IPS DF 6.9 (cell line): ENCODE measurements around the gene FSTL3.

ENCODE experiments used
- DNase-seq: peaks from one replicate; pipeline ENCODE4 v3.0.0-alpha.2; 2013; ENCODE audit warnings: low read depth, low spot score
- H3K27ac ChIP-seq: one replicate; pipeline ENCODE4 v1.5.1; 2013; ENCODE audit warnings: low read length, control low read depth
- H3K27me3 ChIP-seq: 2 replicates; pipeline ENCODE4 v1.6.1; 2013; ENCODE audit warnings: mild to moderate bottlenecking, low read length; ENCODE audit not compliant: control insufficient read depth, insufficient read depth
- H3K36me3 ChIP-seq: 2 replicates; pipeline ENCODE4 v1.6.1; 2013; ENCODE audit warnings: low read length; ENCODE audit not compliant: control insufficient read depth, insufficient read depth
- H3K4me1 ChIP-seq: 2 replicates; pipeline ENCODE4 v1.6.1; 2013; ENCODE audit warnings: low read length; ENCODE audit not compliant: control insufficient read depth, insufficient read depth
- H3K4me3 ChIP-seq: 2 replicates; pipeline ENCODE4 v1.5.1; 2013; ENCODE audit warnings: mild to moderate bottlenecking, low read length
- H3K9me3 ChIP-seq: 2 replicates; pipeline ENCODE4 v1.6.1; 2013; ENCODE audit warnings: low read length, inconsistent platforms; ENCODE audit not compliant: control insufficient read depth, insufficient read depth
- WGBS: extraction: QIAGEN DNeasy Blood & Tissue Kit; methylation state at CpG from one replicate; pipeline ENCODE4 v1.1.7; 2013; ENCODE audit warnings: mixed read lengths, missing lambda C conversion rate; ENCODE audit not compliant: insufficient read length, insufficient coverage; 5-methylcytosine and 5-hydroxymethylcytosine counted together

The FSTL3 gene

DNA sequence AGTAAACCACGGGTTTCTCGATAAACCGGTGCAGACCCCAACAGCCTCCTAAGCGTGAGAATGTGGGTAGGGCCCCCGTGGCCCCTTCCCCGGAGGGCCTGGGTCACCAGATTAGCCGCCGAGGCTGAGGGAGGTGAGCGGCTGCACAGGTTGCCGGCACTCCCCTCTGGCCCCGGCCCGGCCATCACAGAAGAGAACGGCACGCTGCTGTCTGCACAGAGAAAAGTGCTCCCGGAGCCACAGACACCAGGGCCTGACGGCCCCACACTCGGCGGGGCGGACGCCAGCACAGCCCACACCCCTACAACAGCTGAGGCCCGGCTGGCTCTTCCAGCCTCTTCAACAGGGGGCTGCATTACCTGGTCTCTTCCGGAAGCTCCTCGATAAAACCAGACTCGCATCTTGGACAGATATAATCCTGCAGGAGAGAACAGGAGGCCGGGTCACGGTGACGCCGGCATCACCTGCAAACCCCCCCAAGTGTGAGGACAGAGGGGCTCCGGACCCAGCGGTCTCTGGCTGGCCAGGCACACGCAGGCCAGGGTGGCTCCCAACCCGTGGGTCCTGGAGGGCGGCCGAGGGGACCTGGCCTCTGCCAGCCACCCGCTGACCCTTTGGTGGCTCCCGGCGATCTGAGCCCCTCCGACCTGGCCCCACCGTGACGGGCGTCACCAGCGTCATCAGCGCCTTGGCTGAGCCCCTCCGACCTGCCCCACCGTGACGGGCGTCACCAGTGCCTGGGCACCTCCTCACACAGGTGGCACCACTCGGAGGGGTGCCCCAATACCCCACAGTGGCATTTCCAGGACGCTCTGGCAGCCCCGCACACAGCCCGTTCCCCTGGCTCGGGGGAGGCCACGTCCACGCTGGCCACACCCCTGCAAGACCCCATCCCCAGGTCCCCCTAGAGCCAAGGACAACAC, 23.5 kb upstream of the FSTL3 start:
- no peak overlapping the region for H3K4me3 ChIP-seq
- no peak overlapping the region for H3K27ac ChIP-seq
- no peak for DNase-seq
- no peaks in the 10 kb centered on the region for H3K9me3 ChIP-seq
- peaks cover 20% of the 10 kb centered on the region for H3K36me3 ChIP-seq
- WGBS = no CpG with 5 or more reads among the region's 54 CpGs
- H3K4me1 ChIP-seq = no peaks in the 10 kb centered on the region; the same call in 1 of the 2 replicates
- no peaks in the 10 kb centered on the region for H3K27me3 ChIP-seq

DNA sequence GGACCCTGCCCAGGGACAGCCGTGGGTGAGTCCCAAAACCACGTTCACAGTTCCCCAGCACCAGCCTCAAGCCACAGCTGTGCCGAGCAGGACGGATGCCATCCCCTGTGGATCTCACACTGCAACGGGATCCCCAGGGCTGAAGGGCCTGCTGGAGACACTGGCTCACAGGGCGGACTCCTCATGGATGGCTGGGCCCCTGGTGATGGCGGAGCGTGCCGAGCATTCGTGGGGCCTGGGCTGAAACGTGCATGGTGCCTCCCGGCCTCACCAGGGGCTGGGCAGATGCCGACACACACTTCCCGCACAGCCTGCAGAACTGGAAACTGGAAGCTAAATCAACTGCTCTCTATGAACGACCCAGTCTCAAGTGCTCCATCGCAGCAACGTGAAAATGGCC, 22.8 kb upstream of the FSTL3 start:
- H3K9me3 ChIP-seq = no peaks in the 10 kb centered on the region
- H3K4me1 ChIP-seq = no peaks in the 10 kb centered on the region; the same call in 1 of the 2 replicates
- H3K36me3 ChIP-seq = peaks cover 13% of the 10 kb centered on the region
- WGBS = no CpG with 5 or more reads among the region's 17 CpGs
- H3K27ac ChIP-seq = no peak overlapping the region
- no peak for DNase-seq
- H3K27me3 ChIP-seq = no peaks in the 10 kb centered on the region
- no peak overlapping the region for H3K4me3 ChIP-seq

DNA sequence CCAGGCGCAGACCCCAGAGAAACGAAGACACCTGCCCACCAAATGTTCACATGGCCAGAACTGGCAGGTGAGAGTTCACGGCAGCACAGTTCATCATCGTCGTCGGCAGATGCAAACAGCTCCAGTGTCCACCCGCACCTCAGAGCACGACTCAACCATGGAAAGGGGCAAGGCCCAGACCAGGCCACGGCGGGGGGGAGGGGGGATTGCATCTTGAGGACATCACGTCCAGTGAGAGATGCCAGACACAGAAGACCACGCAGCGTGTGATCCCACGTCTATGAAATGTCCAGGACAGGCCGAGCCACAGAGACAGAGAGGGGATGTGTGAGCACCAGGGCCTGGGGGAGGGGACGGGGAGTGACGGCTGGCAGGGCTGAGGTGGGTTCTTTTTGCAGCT, 20.5 kb upstream of the FSTL3 start:
- Histone ChIP-seq H3K9me3 (no peaks in the 10 kb centered on the region), H3K27ac (no peak overlapping the region), H3K36me3 (peaks cover 9% of the 10 kb centered on the region; the same call in 1 of the 2 replicates), H3K27me3 (no peaks in the 10 kb centered on the region), H3K4me3 (no peak overlapping the region), H3K4me1 (no peaks in the 10 kb centered on the region; the same call in 1 of the 2 replicates)
- no peak for DNase-seq
- WGBS = no CpG with 5 or more reads among the region's 17 CpGs

DNA sequence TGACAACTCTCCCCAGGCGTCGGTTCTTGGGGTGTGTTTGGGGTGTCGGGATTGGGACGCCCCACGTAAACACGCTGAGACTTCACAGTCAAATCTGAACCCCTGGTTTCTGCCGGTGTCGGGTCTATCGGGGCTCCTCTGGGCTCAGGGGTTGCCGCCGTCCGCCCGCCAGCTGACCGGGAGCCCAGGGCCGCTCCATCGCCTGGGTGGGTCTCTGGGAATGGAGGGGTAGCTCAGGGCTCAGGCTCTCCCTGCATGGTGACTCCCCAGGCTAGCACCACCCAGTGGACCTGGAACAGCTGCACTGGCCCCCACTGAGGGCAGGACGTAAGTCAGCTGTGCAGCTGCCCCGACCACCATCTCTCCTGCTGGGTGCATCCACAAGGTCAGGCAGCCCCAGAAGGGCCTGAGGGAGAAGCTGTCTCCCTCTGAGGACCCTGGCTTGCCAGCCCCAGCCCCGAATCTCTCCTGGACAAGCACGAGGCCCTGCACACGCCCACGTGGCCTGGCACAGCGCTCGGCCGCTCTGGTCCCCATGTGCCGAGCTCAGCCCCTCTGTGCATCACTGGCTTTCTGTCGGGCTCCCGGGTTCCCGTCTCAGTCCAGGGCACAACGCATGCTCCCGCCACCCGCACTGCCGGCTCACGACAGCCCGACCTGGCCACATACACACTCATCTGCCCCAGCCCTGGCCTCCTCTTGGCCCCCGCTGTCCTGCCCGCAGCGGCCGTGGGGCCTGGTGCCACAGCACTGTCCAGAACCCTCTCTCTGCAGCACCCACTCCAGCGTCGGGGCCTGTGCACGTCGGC, 19.2 kb upstream of the FSTL3 start:
- peaks cover 5% of the 10 kb centered on the region; the same call in 1 of the 2 replicates for H3K36me3 ChIP-seq
- DNase-seq = no peak
- H3K27ac ChIP-seq = no peak overlapping the region
- no peak overlapping the region for H3K4me3 ChIP-seq
- no peaks in the 10 kb centered on the region for H3K9me3 ChIP-seq
- no CpG with 5 or more reads among the region's 43 CpGs for WGBS
- H3K4me1 ChIP-seq = no peaks in the 10 kb centered on the region; the same call in 1 of the 2 replicates
- H3K27me3 ChIP-seq = no peaks in the 10 kb centered on the region

DNA sequence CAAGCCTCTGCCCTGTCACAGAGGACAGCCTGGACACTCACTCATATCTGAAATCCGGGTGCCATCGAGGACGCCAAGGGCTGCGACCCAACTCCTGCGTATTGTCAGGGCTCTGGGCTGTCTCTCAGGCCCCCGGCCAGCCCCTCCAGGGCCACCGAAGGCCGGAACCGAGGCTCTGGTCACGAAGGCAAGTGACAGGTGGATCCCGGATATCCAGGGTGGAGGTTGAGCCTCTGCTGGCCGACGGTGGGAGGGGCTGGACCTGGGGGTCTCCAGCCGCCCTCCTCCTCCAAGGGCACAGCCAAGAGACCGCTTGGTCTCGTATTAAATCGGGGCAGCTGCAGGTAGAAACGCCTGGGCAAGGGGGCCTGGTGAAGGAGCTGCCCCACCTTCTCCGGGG, 18.6 kb upstream of the FSTL3 start:
- H3K27me3 ChIP-seq = no peaks in the 10 kb centered on the region
- DNase-seq = no peak
- no peaks in the 10 kb centered on the region for H3K9me3 ChIP-seq
- no peaks in the 10 kb centered on the region; the same call in 1 of the 2 replicates for H3K4me1 ChIP-seq
- H3K27ac ChIP-seq = no peak overlapping the region
- WGBS = no CpG with 5 or more reads among the region's 19 CpGs
- no peak overlapping the region for H3K4me3 ChIP-seq
- H3K36me3 ChIP-seq = peaks cover 5% of the 10 kb centered on the region; the same call in 1 of the 2 replicates

DNA sequence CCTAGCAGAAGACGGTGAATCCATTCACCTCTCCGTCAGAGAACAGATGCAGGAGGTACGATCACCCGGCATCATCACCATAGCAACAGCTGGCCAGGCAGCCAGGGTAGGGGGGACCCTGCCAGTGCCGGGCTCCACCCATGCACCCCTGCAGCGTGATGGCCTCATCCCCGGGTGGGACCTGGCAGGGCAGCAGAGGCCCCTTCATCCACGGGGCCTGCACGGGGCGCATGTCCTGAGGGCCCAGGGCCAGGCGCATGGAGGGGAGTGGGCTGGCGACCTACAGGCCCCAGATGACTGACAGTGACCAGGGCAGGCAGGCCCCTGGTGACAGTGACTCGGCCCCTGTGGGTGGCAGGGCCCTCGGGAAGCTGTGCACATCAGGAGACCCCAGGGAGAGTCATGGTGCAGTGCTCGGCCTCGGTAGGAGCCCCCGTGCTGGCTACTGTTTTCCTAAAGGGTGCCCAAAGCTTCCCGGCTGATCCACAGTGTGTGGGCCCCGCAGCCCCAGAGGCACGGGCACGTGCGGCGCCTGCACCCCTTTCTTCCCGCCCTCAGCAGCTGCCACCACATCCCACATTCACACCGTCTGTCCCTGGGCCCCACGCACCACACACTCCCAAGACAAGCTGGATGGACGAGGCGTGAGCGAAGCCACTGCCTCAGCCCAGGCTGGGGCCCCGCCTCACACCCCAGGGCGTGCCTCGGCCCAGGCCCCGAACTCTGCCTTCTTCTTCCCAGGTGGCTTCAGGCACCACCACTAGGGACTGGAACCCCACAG, 17.9 kb upstream of the FSTL3 start:
- Histone ChIP-seq H3K27ac (no peak overlapping the region), H3K36me3 (peaks cover under 1% of the 10 kb centered on the region; the same call in 1 of the 2 replicates)
- no CpG with 5 or more reads among the region's 33 CpGs for WGBS

DNA sequence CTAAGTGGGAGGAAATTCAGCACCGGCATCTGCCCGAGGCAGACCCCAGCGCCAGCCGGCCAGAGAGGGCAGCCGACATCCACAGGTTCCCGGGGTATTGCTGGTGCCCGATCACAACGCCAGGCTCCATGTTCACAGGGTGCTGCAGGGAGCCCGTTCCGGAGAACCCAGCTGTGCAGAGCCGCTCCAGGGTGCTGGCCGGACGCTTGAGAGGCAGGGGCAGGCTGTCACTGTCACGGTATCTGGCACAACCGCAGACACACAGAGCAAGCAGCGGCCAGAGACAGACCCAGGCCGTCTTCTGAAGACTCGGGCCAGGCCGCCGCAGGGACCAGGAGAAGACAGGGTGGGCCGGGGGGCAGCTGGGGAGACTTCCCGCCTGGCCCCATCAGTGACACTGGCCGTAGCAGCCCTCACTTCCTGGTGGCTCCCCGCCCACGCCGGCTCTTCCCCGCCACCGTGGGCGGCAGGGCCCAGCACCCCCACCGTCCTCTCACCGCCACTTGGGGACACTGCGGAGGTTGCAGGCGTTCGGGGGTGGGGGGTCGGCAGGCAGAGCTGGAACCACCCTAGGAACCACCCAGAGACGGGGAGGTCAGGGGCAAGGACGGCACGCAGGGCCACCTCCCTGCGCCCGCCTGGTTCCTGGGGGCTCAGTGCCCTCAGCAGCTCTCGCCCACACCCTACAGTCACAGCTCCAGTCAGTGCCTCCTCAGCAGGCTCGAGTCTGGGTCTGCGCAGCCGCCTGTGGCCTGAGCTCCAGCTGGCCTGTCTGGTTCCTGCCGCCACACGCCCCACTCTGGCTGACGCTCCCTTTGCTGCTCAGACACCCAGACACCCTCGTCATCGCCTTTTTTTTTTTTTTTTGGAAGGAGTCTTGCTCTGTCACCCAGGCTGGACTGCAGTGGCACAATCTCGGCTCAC, 17.0 kb upstream of the FSTL3 start:
- Histone ChIP-seq H3K27me3 (no peaks in the 10 kb centered on the region), H3K4me1 (no peaks in the 10 kb centered on the region; the same call in 1 of the 2 replicates), H3K9me3 (no peaks in the 10 kb centered on the region), H3K36me3 (no peaks in the 10 kb centered on the region; the same call in 1 of the 2 replicates), H3K27ac (no peak overlapping the region), H3K4me3 (no peak overlapping the region)
- DNase-seq = no peak
- WGBS = no CpG with 5 or more reads among the region's 50 CpGs

More for the DNA sequence above, 17.9 kb upstream of the FSTL3 start:
- H3K9me3 ChIP-seq = no peaks in the 10 kb centered on the region
- H3K27me3 ChIP-seq = no peaks in the 10 kb centered on the region
- no peak for DNase-seq
- H3K4me3 ChIP-seq = no peak overlapping the region
- no peaks in the 10 kb centered on the region; the same call in 1 of the 2 replicates for H3K4me1 ChIP-seq

DNA sequence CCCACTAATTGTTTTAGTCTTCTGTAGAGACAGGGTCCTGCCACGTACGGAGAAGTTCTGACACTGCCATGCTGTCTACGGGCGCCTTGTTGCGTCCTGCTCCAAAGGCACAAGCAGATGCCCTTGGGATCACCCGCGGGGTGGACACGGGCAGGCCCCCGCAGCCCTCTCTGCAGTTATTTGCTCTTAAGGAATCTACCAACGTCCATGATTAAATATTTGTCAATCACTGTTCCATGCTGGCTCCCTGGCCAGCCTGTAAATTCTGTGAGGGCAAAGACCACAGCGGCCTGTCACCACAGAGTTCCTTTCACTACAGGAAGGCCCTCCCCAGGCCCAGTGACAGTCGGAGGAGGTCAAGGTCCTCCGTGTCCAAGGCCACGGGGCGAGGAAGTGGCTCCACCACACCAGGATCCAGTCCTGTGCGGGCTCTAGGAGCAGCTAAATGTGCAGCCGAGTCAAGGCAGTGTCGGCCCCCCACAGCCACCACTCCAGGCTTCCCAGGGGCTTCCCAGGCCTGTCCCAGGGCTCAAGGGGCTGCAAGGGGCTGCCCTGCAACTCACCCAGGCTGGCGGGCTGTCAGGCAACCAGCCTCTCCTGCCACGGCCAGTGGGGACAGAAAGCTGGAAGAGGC, 15.3 kb upstream of the FSTL3 start:
- no peak overlapping the region for H3K4me3 ChIP-seq
- no CpG with 5 or more reads among the region's 20 CpGs for WGBS

More for the DNA sequence above, 15.3 kb upstream of the FSTL3 start:
- Histone ChIP-seq H3K27me3 (no peaks in the 10 kb centered on the region), H3K36me3 (no peaks in the 10 kb centered on the region; the same call in 1 of the 2 replicates), H3K27ac (no peak overlapping the region), H3K9me3 (no peaks in the 10 kb centered on the region), H3K4me1 (peaks cover 2% of the 10 kb centered on the region; the same call in 1 of the 2 replicates)
- no peak for DNase-seq
